SHP77 (cell line): ENCODE data around the gene TBXAS1.
"Not testable (repeated sequence)": the region's sequence is repeated elsewhere in the genome, so short reads cannot be mapped to it uniquely, and the experiment has no call there.

Source experiments
- DNase-seq, 2 experiments: peaks; one replicate each; lab custom pipeline; 2025; lab: John Stamatoyannopoulos, UW

The TBXAS1 gene

GRCh38 chr7:139893461-139893860, 64.4 kb downstream of the TBXAS1 start:
- DNase-seq, result no peak

- no peak for DNase-seq
Measured at GRCh38 chr7:139893999-139894398, 64.9 kb downstream of the TBXAS1 start.

- DNase-seq, result no peak
Measured at GRCh38 chr7:139895141-139895829, 66.2 kb downstream of the TBXAS1 start.

- DNase-seq, result no peak
Measured at GRCh38 chr7:139896288-139896687, 67.2 kb downstream of the TBXAS1 start.

- no peak for DNase-seq
Measured at GRCh38 chr7:139896831-139897230, 67.8 kb downstream of the TBXAS1 start.

- DNase-seq, result no peak
Measured at GRCh38 chr7:139897422-139898090, 68.5 kb downstream of the TBXAS1 start.

GRCh38 chr7:139898483-139898882, 69.4 kb downstream of the TBXAS1 start:
- no peak for DNase-seq

- no peak for DNase-seq
Measured at GRCh38 chr7:139899328-139899955, 70.4 kb downstream of the TBXAS1 start.

- no peak for DNase-seq
Measured at GRCh38 chr7:139900326-139900725, 71.3 kb downstream of the TBXAS1 start.

GRCh38 chr7:139901056-139901795, 72.2 kb downstream of the TBXAS1 start:
- no peak for DNase-seq

GRCh38 chr7:139901901-139902300, 72.8 kb downstream of the TBXAS1 start:
- DNase-seq, result no peak

GRCh38 chr7:139902436-139903102, 73.5 kb downstream of the TBXAS1 start:
- DNase-seq, result no peak

GRCh38 chr7:139903103-139903477, 74.0 kb downstream of the TBXAS1 start:
- DNase-seq, result not testable (repeated sequence)

- DNase-seq, result no peak
Measured at GRCh38 chr7:139906879-139907278, 77.8 kb downstream of the TBXAS1 start.

- DNase-seq, result no peak
Measured at GRCh38 chr7:139908792-139909191, 79.7 kb downstream of the TBXAS1 start.

- DNase-seq, result no peak
Measured at GRCh38 chr7:139909379-139910050, 80.5 kb downstream of the TBXAS1 start.

GRCh38 chr7:139913021-139913844, 84.2 kb downstream of the TBXAS1 start:
- no peak for DNase-seq

- DNase-seq, result no peak
Measured at GRCh38 chr7:139913845-139914135, 84.7 kb downstream of the TBXAS1 start.

- no peak for DNase-seq
Measured at GRCh38 chr7:139914306-139915267, 85.5 kb downstream of the TBXAS1 start.
